HG02970 (cell line): ENCODE results near the gene RRN3.
"Not testable (repeated sequence)": the region's sequence is repeated elsewhere in the genome, so short reads cannot be mapped to it uniquely, and the experiment has no call there.

Experiments used
- ATAC-seq: cut with Tn5 transposase; IDR thresholded peaks from one replicate; pipeline ENCODE4 v1.9.1; 2021; ENCODE audit warnings: mild to moderate bottlenecking, moderate library complexity, moderate number of reproducible peaks; ENCODE audit not compliant: unreplicated experiment, low FRiP score

Gene RRN3

GRCh38 chr16:15053904-15054303 is 40.2 kb downstream of the RRN3 start:
- ATAC-seq, result no peak

GRCh38 chr16:15052747-15053476 is 41.2 kb downstream of the RRN3 start:
- ATAC-seq, result no peak

- no peak for ATAC-seq
These were observed 42.6 kb downstream of the RRN3 start for GRCh38 chr16:15051387-15051951.

GRCh38 chr16:15050440-15050839 is 43.6 kb downstream of the RRN3 start:
- ATAC-seq, result not testable (repeated sequence)

- no peak for ATAC-seq
These were observed 44.4 kb downstream of the RRN3 start for GRCh38 chr16:15049581-15050180.

- ATAC-seq, result no peak
These were observed 47.2 kb downstream of the RRN3 start for GRCh38 chr16:15046692-15047376.

GRCh38 chr16:15045270-15045669 is 48.8 kb downstream of the RRN3 start:
- not testable (repeated sequence) for ATAC-seq

- no peak for ATAC-seq
These were observed 49.8 kb downstream of the RRN3 start for GRCh38 chr16:15044286-15044685.

- no peak for ATAC-seq
These were observed 50.7 kb downstream of the RRN3 start for GRCh38 chr16:15043344-15043743.

GRCh38 chr16:15041271-15042004 is 52.6 kb downstream of the RRN3 start:
- no peak for ATAC-seq

GRCh38 chr16:15038689-15039088 is 55.4 kb downstream of the RRN3 start:
- no peak for ATAC-seq

- no peak for ATAC-seq
These were observed 56.3 kb downstream of the RRN3 start for GRCh38 chr16:15037745-15038144.

- ATAC-seq, result no peak
These were observed 57.1 kb downstream of the RRN3 start for GRCh38 chr16:15037003-15037402.

- ATAC-seq, result no peak
These were observed 58.8 kb downstream of the RRN3 start for GRCh38 chr16:15035163-15035729.

GRCh38 chr16:15034266-15035162 is 59.6 kb downstream of the RRN3 start:
- no peak for ATAC-seq

GRCh38 chr16:15033309-15033707 is 60.8 kb downstream of the RRN3 start:
- ATAC-seq, result no peak

- ATAC-seq, result no peak
These were observed 61.3 kb downstream of the RRN3 start for GRCh38 chr16:15032547-15033308.

- no peak for ATAC-seq
These were observed 62.5 kb downstream of the RRN3 start for GRCh38 chr16:15031586-15031985.

GRCh38 chr16:15031179-15031578 is 62.9 kb downstream of the RRN3 start:
- no peak for ATAC-seq
